Endothelial cell of umbilical vein (primary cell): ENCODE data around the gene GDPD3. TPM values are rescaled to one million over a fixed set of nuclear protein-coding genes. Genes with fewer than 3 reads are reported as not detected.

Experiments
- BruUV-seq: library from RNA; stranded (reverse); fragments of 400-500 nt; replicated peaks from 2 replicates; lab custom pipeline; 2021; lab: Mats Ljungman, UMichigan
- CTCF ChIA-PET: fragments of 300-600, 350-600 bp; sonication (Branson Sonifier 250); formaldehyde crosslinking; loops from one replicate; lab custom pipeline; 2021; ENCODE audit warnings: antibody characterized with exemption, inconsistent platforms; lab: Charles Lee
- POLR2A ChIA-PET: fragments of 300-600, 350-600 bp; sonication (Branson Sonifier 250); formaldehyde crosslinking; loops from one replicate; lab custom pipeline; 2021; ENCODE audit warnings: antibody characterized with exemption, inconsistent platforms; lab: Charles Lee
- DNase-seq: peaks from one replicate; pipeline ENCODE4 v3.0.0-alpha.2; 2011; ENCODE audit warnings: low read depth, low spot score
- FAIRE-seq: peaks from 2 replicates; lab custom pipeline; 2011; peaks lifted over from hg19 to GRCh38; lab: Jason Lieb, UNC
- H2AFZ ChIP-seq: 2 replicates; pipeline ENCODE4 v1.6.0; 2012; ENCODE audit warnings: low read depth, low read length, control low read depth, inconsistent platforms
- H3K27ac ChIP-seq: 2 replicates; pipeline ENCODE4 v1.5.1; 2011; ENCODE audit warnings: low read depth, mild to moderate bottlenecking, control low read depth, low read length, moderate library complexity; ENCODE audit not compliant: insufficient read depth
- H3K27me3 ChIP-seq, 2 experiments: 2 replicates each; pipeline versions ENCODE4 v1.6.0 to v1.6.1; 2011; ENCODE audit warnings: low read length in 2 of 2, mixed read lengths in 1 of 2; ENCODE audit not compliant: control insufficient read depth in 2 of 2, insufficient read depth in 2 of 2
- H3K36me3 ChIP-seq, 2 experiments: 2 replicates in 1 of 2; 3 replicates in 1 of 2; pipeline ENCODE4 v1.5.1; 2011; ENCODE audit warnings: low read length in 2 of 2, mild to moderate bottlenecking in 1 of 2, moderate library complexity in 1 of 2; ENCODE audit not compliant: control insufficient read depth in 2 of 2, insufficient read depth in 2 of 2; ENCODE audit errors: extremely low read depth in 1 of 2
- H3K4me1 ChIP-seq: 3 replicates; pipeline ENCODE4 v1.5.1; 2011; ENCODE audit warnings: mild to moderate bottlenecking, low read length; ENCODE audit not compliant: control insufficient read depth, insufficient read depth; ENCODE audit errors: extremely low read depth
- H3K4me2 ChIP-seq: 2 replicates; pipeline ENCODE4 v1.6.1; 2011; ENCODE audit warnings: low read length, control low read depth, mixed read lengths; ENCODE audit not compliant: insufficient read depth
- H3K4me3 ChIP-seq, 3 experiments: fragments of 200-600 bp in 1 of 3; sonication (generic), shearing (Covaris generic) in 1 of 3; replicated peaks in 1 of 3; 2 replicates each; pipeline ENCODE4 v1.5.1; 2011 to 2016; ENCODE audit warnings: control low read depth in 3 of 3, low read length in 3 of 3, mild to moderate bottlenecking in 2 of 3, inconsistent platforms in 1 of 3, low read depth in 1 of 3, moderate library complexity in 1 of 3; ENCODE audit not compliant: insufficient read depth in 1 of 3
- H3K79me2 ChIP-seq: 2 replicates; pipeline ENCODE4 v1.6.0; 2012; ENCODE audit warnings: low read length, inconsistent platforms; ENCODE audit not compliant: control insufficient read depth, insufficient read depth
- H3K9ac ChIP-seq: replicated peaks from 2 replicates; pipeline ENCODE3; 2011; ENCODE audit warnings: low read length, control low read depth; ENCODE audit not compliant: insufficient read depth; ENCODE audit errors: extremely low read depth
- H3K9me1 ChIP-seq: replicated peaks from 3 replicates; pipeline ENCODE4 v1.6.0; 2011; ENCODE audit warnings: mild to moderate bottlenecking, low read length; ENCODE audit not compliant: control insufficient read depth, insufficient read depth; ENCODE audit errors: extremely low read depth
- H3K9me3 ChIP-seq: replicated peaks from 2 replicates; pipeline ENCODE4 v1.5.1; 2012; ENCODE audit warnings: low read length, inconsistent platforms; ENCODE audit not compliant: control insufficient read depth, insufficient read depth
- H4K20me1 ChIP-seq: replicated peaks from 2 replicates; pipeline ENCODE3; 2011; ENCODE audit warnings: mild to moderate bottlenecking, low read length; ENCODE audit not compliant: control insufficient read depth, insufficient read depth; ENCODE audit errors: extremely low read depth
- CTCF ChIP-seq, 2 donors: IDR thresholded peaks; 1 replicate in 1 of 2; 2 replicates in 1 of 2; pipeline ENCODE4 v1.5.1; 2011; ENCODE audit warnings: low read length in 2 of 2, mild to moderate bottlenecking in 2 of 2, moderate library complexity in 2 of 2, control low read depth in 1 of 2, inconsistent platforms in 1 of 2, low read depth in 1 of 2; ENCODE audit not compliant: insufficient read depth in 1 of 2; ENCODE audit errors: extremely low read depth in 1 of 2
- EZH2 ChIP-seq: IDR thresholded peaks from 2 replicates; pipeline ENCODE4 v1.6.1; 2012; ENCODE audit warnings: borderline replicate concordance, low read depth, mild to moderate bottlenecking, moderate library complexity, low read length, inconsistent platforms; ENCODE audit not compliant: severe bottlenecking
- FOS ChIP-seq: IDR thresholded peaks from 2 replicates; pipeline ENCODE4 v1.6.1; 2011; ENCODE audit warnings: mild to moderate bottlenecking, low read length, moderate library complexity, borderline replicate concordance; ENCODE audit not compliant: insufficient read depth
- GATA2 ChIP-seq: IDR thresholded peaks from 2 replicates; pipeline ENCODE4 v1.7.0; 2011; ENCODE audit warnings: low read depth, mild to moderate bottlenecking, moderate library complexity, mixed read lengths, low read length; ENCODE audit not compliant: insufficient read length, insufficient read depth
- JUN ChIP-seq: IDR thresholded peaks from 2 replicates; pipeline ENCODE4 v1.6.1; 2011; ENCODE audit warnings: borderline replicate concordance, low read depth; ENCODE audit not compliant: insufficient read length, insufficient read depth
- MAX ChIP-seq: IDR thresholded peaks from 2 replicates; pipeline ENCODE4 v1.6.1; 2011; ENCODE audit not compliant: insufficient read depth, insufficient read length
- MYC ChIP-seq: IDR thresholded peaks from one replicate; pipeline ENCODE4 v1.6.1; 2011; ENCODE audit warnings: mild to moderate bottlenecking, low read depth, low read length
- POLR2A ChIP-seq: IDR thresholded peaks from 2 replicates; pipeline ENCODE4 v1.6.1; 2012; ENCODE audit warnings: low read depth, mild to moderate bottlenecking, control low read depth, low read length
- POLR2AphosphoS5 ChIP-seq: IDR thresholded peaks from 2 replicates; pipeline ENCODE4 v1.6.1; 2012; ENCODE audit warnings: low read depth, mild to moderate bottlenecking, control low read depth, low read length, moderate library complexity; ENCODE audit not compliant: insufficient read depth
- dilution Hi-C: fragments of 300-500 bp; cut with MboI; formaldehyde crosslinking; loops from one replicate; pipeline ENCODE4 v1.15.0; 2019; ENCODE audit warnings: low sequenced_read_pairs; ENCODE audit not compliant: extremely low pct_ligation_motif_present
- intact Hi-C: fragments of 100-400 bp; cut with micrococcal nuclease; formaldehyde crosslinking; loops from one replicate; pipeline ENCODE4 v1.10.0; 2022
- polyA plus RNA-seq, 4 experiments: library from polyadenylated mRNA; depleted of rRNA in 3 of 4; stranded (reverse) in 3 of 4; unstranded in 1 of 4; fragments of >200 nt; gene quantifications; 2 replicates each; pipeline versions ENCODE4 v1.2.1 to v1.2.3, GENCODE V29; 2011 to 2012; ENCODE audit warnings: missing spikeins in 1 of 4
- total RNA-seq: library from RNA; stranded (reverse); gene quantifications from 2 replicates; pipeline ENCODE4 v1.2.3, GENCODE V29; 2021

GDPD3 gene
- total and polyA plus RNA-seq, 2 donors (not counting 3 experiments of a cell fraction or from before 2014, with no cell fraction given), result 8.0 to 18.6 TPM

GRCh38 chr16:30112197-30113030 lies 923 bp downstream of the GDPD3 start:
- H4K20me1 ChIP-seq, result no peaks in the 10 kb centered on the region
- ChIA-PET POLR2A (interaction anchor here (0.6 kb wide), 1 partner anchor 385 kb away, joined by 3 read pairs; no protein-coding TSS in a partner anchor), CTCF (interaction anchor here (1.0 to 6.2 kb wide), 13 partner anchors 9 to 306 kb away, joined by 3 to 52 read pairs (median 4); partner anchors contain the start of genes MAPK3, TBX6 and YPEL3)
- H3K79me2 ChIP-seq, result no peaks in the 10 kb centered on the region
- no TSS peak for BruUV-seq
- H3K9me1 ChIP-seq, result no peaks in the 10 kb centered on the region
- no peak overlapping the region for H3K9ac ChIP-seq
- intact Hi-C loops (no loop called here), dilution Hi-C loops (no loop called here)
- no peak overlapping the region for H2AFZ ChIP-seq
- FAIRE-seq, result peak; percentile 75
- H3K4me1 ChIP-seq, result no peaks in the 10 kb centered on the region
- H3K4me3 ChIP-seq, result no peak overlapping the region
- no peak overlapping the region for H3K27ac ChIP-seq
- peaks cover 11 to 46% of the 10 kb centered on the region in 2 experiments for H3K36me3 ChIP-seq
- no peaks in the 10 kb centered on the region for H3K27me3 ChIP-seq
- no peak overlapping the region for H3K4me2 ChIP-seq
- DNase-seq, result no peak
- no peak for TF ChIP-seq EZH2
- no peak for TF ChIP-seq MYC
- no peak for TF ChIP-seq JUN
- TF ChIP-seq FOS, result no peak
- peak; percentile 24 for TF ChIP-seq POLR2AphosphoS5
- TF ChIP-seq POLR2A, result no peak
- TF ChIP-seq GATA2, result no peak
- TF ChIP-seq CTCF (IDR thresholded peaks at IDR 0.05; ENCODE audit: extremely low read depth in 1 of 2, insufficient read depth in 1 of 2, low read depth in 1 of 2, low read length in 2 of 2), result peak; percentile 50 to 74
- TF ChIP-seq MAX, result no peak
- no peaks in the 10 kb centered on the region for H3K9me3 ChIP-seq
